Measurements from ENCODE around the gene HEATR3.

- TF ChIP-seq, protein P1, sequence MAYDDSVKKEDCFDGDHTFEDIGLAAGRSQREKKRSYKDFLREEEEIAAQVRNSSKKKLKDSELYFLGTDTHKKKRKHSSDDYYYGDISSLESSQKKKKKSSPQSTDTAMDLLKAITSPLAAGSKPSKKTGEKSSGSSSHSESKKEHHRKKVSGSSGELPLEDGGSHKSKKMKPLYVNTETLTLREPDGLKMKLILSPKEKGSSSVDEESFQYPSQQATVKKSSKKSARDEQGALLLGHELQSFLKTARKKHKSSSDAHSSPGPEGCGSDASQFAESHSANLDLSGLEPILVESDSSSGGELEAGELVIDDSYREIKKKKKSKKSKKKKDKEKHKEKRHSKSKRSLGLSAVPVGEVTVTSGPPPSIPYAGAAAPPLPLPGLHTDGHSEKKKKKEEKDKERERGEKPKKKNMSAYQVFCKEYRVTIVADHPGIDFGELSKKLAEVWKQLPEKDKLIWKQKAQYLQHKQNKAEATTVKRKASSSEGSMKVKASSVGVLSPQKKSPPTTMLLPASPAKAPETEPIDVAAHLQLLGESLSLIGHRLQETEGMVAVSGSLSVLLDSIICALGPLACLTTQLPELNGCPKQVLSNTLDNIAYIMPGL (CRISPR knock-in tag; IDR thresholded peaks at IDR 0.05; ENCODE audit: borderline replicate concordance) = no peak
- TF ChIP-seq USF2 (IDR thresholded peaks at IDR 0.05) = no peak
- TF ChIP-seq CTCF (IDR thresholded peaks at IDR 0.05) = no peak
- TF ChIP-seq POLR2A (IDR thresholded peaks at IDR 0.05; ENCODE audit: low read length) = no peak
- TF ChIP-seq EP300 (IDR thresholded peaks at IDR 0.05) = no peak
- TF ChIP-seq HDAC2 (IDR thresholded peaks at IDR 0.05) = no peak
- TF ChIP-seq EHMT2 (IDR thresholded peaks at IDR 0.05; ENCODE audit: low read depth) = no peak
- no peak for TF ChIP-seq CHD2 (IDR thresholded peaks at IDR 0.05; ENCODE audit: low read length, partially characterized antibody)
- TF ChIP-seq NPAS2 (CRISPR knock-in tag; IDR thresholded peaks at IDR 0.05; ENCODE audit: borderline replicate concordance) = no peak
- no peak for TF ChIP-seq MAFK (IDR thresholded peaks at IDR 0.05; ENCODE audit: partially characterized antibody)
These were observed 6.7 kb upstream of the HEATR3 start for GRCh38 chr16:50059111-50059510.
